ENCODE results near the gene SCAPER.

SCAPER gene

GRCh38 chr15:76346669-76347481, 558.3 kb downstream of the SCAPER start:
- DNase-seq = no peak

GRCh38 chr15:76345880-76346668, 559.1 kb downstream of the SCAPER start:
- peak in 1 of 2 donors; percentile 13 for DNase-seq

- DNase-seq = no peak
These were observed 559.6 kb downstream of the SCAPER start for GRCh38 chr15:76345583-76345879.

- no peak for DNase-seq
These were observed 560.1 kb downstream of the SCAPER start for GRCh38 chr15:76344893-76345582.

- peak in 1 of 2 donors; percentile 13 for DNase-seq
These were observed 561.7 kb downstream of the SCAPER start for GRCh38 chr15:76343313-76343996.

- DNase-seq = peak in 1 of 2 donors; percentile 31
These were observed 562.5 kb downstream of the SCAPER start for GRCh38 chr15:76342382-76343201.

GRCh38 chr15:76342058-76342381, 563.1 kb downstream of the SCAPER start:
- DNase-seq = no peak

GRCh38 chr15:76341366-76342057, 563.6 kb downstream of the SCAPER start:
- peak in 1 of 2 donors; percentile 9 for DNase-seq

- peak; percentile 41 to 57 for DNase-seq
These were observed 564.3 kb downstream of the SCAPER start for GRCh38 chr15:76340803-76341365.

- peak in 1 of 2 donors; percentile 32 for DNase-seq
These were observed 564.8 kb downstream of the SCAPER start for GRCh38 chr15:76340198-76340802.

GRCh38 chr15:76339305-76340197, 565.6 kb downstream of the SCAPER start:
- peak in 1 of 2 donors; percentile 21 for DNase-seq

GRCh38 chr15:76338486-76339304, 566.4 kb downstream of the SCAPER start:
- no peak for DNase-seq

GRCh38 chr15:76337696-76338485, 567.2 kb downstream of the SCAPER start:
- peak in 1 of 2 donors; percentile 21 for DNase-seq

GRCh38 chr15:76337059-76337695, 568.0 kb downstream of the SCAPER start:
- DNase-seq = peak in 1 of 2 donors; percentile 33

GRCh38 chr15:76336254-76337058, 568.7 kb downstream of the SCAPER start, which contains the start of gene ISL2:
ISL2 (plus strand) TSS chr15:76336773; CDS start chr15:76336884, 111 bp downstream.
- DNase-seq = peak; percentile 73 to 78

Measured in CD4-positive, alpha-beta T cell treated with Interferon alpha-2 for 1 hour (primary cell).